ENCODE data around the gene KRTAP10-8.
"Not testable (repeated sequence)": the region's sequence is repeated elsewhere in the genome, so short reads cannot be mapped to it uniquely, and the experiment has no call there.

- not testable (repeated sequence) for TF ChIP-seq CTCF (IDR thresholded peaks at IDR 0.05 in 4 of 5, conservative IDR thresholded peaks at IDR 0.05 in 1 of 5); POLR2A (IDR thresholded peaks at IDR 0.05)
These were observed 31.6 kb upstream of the KRTAP10-8 start, which contains the start of gene KRTAP10-5 for GRCh38 chr21:44580231-44580821.

Data from gastrocnemius medialis (tissue), 4 donors.